SK-N-MC (cell line): Measurements from ENCODE around the gene TTC31.

ENCODE experiments used
- EZH2 ChIP-seq: fragments of 200-600 bp; sonication (generic); IDR thresholded peaks from one replicate; pipeline ENCODE4 v1.6.1; 2017; ENCODE audit warnings: antibody characterized with exemption
- FOXP2 ChIP-seq: optimal IDR thresholded peaks from 2 replicates; pipeline ENCODE3; 2011; ENCODE audit warnings: mild to moderate bottlenecking, moderate library complexity; ENCODE audit not compliant: insufficient read depth; ENCODE audit errors: extremely low read length, control extremely low read depth
- POLR2AphosphoS5 ChIP-seq: IDR thresholded peaks from 2 replicates; pipeline ENCODE4 v1.6.1; 2012; ENCODE audit warnings: mild to moderate bottlenecking, low read depth, low read length, borderline replicate concordance

- TF ChIP-seq POLR2AphosphoS5 (no peak; the same call in 1 of the 2 replicates), EZH2 (no peak), FOXP2 (no peak)
Measured at GRCh38 chr2:74498500-74499266, 15.8 kb downstream of the TTC31 start.
